GM19025 (cell line): Measurements from ENCODE around the gene LUC7L2.
"Not testable (repeated sequence)": the region's sequence is repeated elsewhere in the genome, so short reads cannot be mapped to it uniquely, and the experiment has no call there.

Experiments
- ATAC-seq: cut with Tn5 transposase; IDR thresholded peaks from one replicate; pipeline ENCODE4 v1.9.1; 2021; ENCODE audit warnings: mild to moderate bottlenecking, low read depth, moderate library complexity; ENCODE audit not compliant: unreplicated experiment

Gene LUC7L2

GRCh38 chr7:139393621-139394211 lies 34.0 kb downstream of the LUC7L2 start:
- no peak for ATAC-seq

DNA sequence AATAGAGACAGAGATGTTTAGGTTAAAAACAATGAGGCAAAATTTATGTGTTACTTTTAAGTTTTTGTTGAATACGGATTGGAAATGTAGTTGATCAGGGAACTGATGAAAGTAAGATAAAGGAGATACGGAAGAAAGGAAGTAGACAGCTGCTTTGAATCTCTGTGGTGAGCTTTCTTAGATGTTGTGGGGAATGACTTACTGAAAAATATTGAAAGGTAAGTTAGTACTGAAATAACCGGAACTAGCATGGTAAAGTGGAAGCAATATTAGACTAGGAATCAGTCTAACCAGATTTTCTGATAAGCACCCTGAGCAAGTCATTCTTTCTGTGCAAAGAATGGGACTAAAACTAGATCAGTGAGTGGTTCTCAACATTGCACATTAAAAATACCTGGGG lies 34.8 kb downstream of the LUC7L2 start:
- no peak for ATAC-seq

- no peak for ATAC-seq
Measured at GRCh38 chr7:139396323-139396951, 36.7 kb downstream of the LUC7L2 start.

- no peak for ATAC-seq
Measured at GRCh38 chr7:139397192-139397591, 37.5 kb downstream of the LUC7L2 start.

DNA sequence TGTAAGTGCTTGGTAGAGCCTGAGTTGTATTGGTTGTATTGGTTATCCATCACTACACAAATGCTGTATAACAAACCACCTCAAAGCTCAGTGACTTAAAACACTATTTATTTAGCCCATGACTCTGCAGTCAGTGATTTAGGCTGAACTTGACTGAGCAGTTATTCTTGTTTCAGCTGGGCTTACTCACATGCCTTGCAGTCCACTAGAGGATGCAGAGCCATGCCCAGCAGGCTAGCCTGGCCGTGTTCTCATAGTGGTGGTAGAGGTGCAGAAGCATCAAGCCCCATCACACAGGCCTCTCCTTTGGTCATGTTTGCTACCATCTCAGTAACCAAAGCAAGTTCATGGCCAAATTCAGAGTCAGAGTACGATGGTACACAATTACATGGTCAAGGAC lies 43.9 kb downstream of the LUC7L2 start:
- no peak for ATAC-seq

DNA sequence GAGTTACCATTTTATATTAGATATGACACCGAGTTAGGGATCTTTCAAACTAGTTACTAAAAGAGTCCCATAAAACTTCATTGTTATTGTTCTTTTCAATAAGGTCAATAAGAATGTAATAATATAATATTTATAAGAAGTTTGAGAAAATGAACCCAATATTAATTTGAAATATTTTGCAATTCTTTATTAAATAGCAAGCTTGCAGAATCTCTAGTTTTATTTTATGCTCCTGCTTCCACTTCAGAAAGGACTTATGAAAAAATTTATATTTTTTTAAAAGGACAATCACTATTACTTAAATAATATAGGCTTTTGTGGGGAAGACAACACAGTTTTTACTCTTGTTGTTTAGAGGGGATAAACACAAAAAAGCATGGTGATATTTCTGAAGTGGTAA lies 47.9 kb downstream of the LUC7L2 start:
- no peak for ATAC-seq

- not testable (repeated sequence) for ATAC-seq
Measured at GRCh38 chr7:139414743-139415402, 55.2 kb downstream of the LUC7L2 start.

DNA sequence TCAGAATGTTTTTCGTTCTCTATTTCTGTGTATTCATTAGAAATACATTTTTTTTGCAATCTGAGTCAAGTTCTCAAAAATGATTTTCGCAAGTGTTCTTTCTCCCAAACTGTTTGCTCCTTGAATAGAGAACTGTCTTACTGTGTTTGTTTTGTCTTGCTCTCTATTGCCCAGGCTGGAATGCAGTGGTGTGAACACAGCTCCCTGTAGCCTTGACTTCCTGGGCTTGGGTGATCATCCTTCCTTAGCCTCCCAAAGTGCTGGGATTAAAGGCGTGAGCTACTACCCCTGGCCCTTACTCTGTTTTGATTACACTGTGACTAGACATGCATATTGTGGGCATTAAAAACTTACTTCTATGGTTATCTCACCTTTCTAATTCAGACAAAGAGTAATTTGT lies 56.7 kb downstream of the LUC7L2 start:
- ATAC-seq: no peak

GRCh38 chr7:139417478-139417877 lies 57.8 kb downstream of the LUC7L2 start:
- no peak for ATAC-seq

- no peak for ATAC-seq
Measured at GRCh38 chr7:139421123-139421522, 61.4 kb downstream of the LUC7L2 start.

DNA sequence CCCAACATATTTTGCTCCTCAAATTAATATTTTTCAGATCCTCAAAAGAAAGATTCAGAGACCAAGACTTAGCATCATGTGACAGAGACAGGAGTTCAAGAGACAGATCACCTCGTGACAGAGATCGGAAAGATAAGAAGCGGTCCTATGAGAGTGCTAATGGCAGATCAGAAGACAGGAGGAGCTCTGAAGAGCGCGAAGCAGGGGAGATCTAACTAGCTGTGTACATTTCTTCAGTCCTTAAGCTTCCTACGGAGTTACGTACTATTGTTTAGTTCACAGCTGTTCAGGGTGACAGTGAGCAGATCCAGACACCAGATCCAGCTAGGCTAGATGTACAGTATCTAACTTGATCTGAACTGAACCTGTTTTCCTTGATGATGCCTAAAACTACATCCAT lies 62.4 kb downstream of the LUC7L2 start:
- ATAC-seq: no peak

DNA sequence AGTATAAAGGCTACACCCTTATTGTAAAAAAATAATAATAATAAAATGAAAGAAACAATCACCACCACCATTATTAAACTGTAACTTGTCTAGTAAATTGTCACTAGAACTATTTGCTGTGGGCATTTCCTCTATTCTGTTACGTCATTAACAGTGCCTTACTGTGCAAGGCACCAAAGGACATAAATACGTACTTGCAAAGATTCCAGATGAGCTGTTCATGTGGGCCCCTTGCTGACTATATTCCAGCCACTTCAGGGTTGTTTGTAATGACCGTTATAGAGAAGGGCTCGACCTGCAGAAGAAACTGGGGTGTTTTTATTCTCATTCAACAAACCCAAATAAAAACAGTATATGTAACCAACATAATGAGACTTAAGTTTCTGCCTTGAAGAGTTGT lies 63.4 kb downstream of the LUC7L2 start:
- no peak for ATAC-seq

GRCh38 chr7:139424004-139424403 lies 64.3 kb downstream of the LUC7L2 start:
- ATAC-seq: no peak

- ATAC-seq: not testable (repeated sequence)
Measured at GRCh38 chr7:139425701-139426100, 66.0 kb downstream of the LUC7L2 start.

DNA sequence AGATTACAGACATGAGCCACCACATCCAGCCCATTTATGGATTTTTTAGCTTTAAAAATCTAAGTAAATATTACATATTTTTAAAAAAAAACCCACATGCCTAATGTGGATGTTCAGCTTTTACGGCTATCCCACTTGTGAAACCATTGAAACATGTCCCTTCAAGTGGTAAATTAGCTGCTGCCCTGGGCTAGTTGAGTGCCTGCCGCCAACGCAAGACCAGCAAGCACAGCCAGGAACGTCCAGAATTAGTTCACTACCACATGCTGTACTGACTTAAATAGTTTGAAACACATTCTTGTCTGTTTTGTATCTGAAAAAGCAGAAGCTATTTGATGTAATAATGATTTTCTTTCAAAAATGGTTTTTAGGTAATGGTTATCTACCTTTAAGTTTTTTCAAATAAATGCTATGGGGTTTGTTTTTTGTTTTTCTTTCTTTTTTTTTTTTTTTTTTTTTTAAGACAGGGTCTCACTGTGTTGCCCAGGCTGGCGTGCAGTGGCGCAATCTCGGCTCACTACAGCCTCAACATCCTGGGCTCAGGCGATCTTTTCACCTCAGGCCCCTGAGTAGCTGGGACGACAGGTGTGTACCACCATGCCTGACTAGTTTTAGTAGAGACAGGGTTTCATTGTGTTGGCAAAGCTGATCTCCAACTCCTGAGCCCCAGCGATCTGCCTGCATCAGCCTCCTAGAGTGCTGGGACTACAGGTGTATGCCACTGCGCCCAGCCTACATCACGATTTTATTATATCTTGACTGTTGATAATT lies 66.7 kb downstream of the LUC7L2 start:
- ATAC-seq: no peak

DNA sequence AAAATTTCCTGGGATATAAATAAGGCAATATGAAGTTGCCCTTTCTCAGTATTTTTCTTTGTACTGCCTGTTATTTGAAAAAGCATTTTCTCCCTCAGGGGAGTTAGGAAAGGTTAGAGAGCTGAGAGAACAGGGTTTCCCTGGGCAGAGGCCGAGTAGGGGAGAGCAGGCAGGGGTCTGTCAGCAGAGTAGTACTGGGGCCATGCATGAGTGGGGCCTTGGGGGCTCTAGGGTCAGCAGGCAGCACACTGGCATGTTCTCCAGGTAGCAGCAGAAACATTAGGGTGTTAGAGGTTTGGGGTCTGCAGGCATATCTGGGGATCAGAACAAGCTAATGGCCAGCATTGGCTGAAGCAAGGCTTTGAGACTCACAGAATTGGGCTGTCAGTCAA lies 67.3 kb downstream of the LUC7L2 start:
- ATAC-seq: no peak

GRCh38 chr7:139427788-139428187 lies 68.1 kb downstream of the LUC7L2 start:
- ATAC-seq: no peak

- ATAC-seq: not testable (repeated sequence)
Measured at GRCh38 chr7:139429735-139430134, 70.0 kb downstream of the LUC7L2 start.

- no peak for ATAC-seq
Measured at GRCh38 chr7:139430443-139430842, 70.7 kb downstream of the LUC7L2 start.

- ATAC-seq: no peak
Measured at GRCh38 chr7:139431010-139431409, 71.3 kb downstream of the LUC7L2 start.

GRCh38 chr7:139431459-139431858 lies 71.8 kb downstream of the LUC7L2 start:
- no peak for ATAC-seq
